GM23338 (cell line): Measurements from ENCODE around the gene AS3MT. TPM values are rescaled to one million over a fixed set of nuclear protein-coding genes. Genes with fewer than 3 reads are reported as not detected.

Experiments used
- CREB1 ChIP-seq: fragments of 250-450 bp; sonication (Bioruptor Pico); IDR thresholded peaks from 2 replicates; pipeline ENCODE4 v1.5.0; 2020; ENCODE audit warnings: low read depth, mild to moderate bottlenecking, moderate library complexity
- CTCF ChIP-seq, 2 experiments: fragments of 200-600 bp in 1 of 2; sonication (generic) in 1 of 2; conservative IDR thresholded peaks; 2 replicates each; pipeline versions ENCODE4 v1.5.1 to v1.6.1; 2016 to 2017; ENCODE audit warnings: antibody characterized with exemption in 2 of 2, low read depth in 2 of 2, mild to moderate bottlenecking in 2 of 2, moderate library complexity in 1 of 2
- ETS1 ChIP-seq: IDR thresholded peaks from 2 replicates; pipeline ENCODE4 v1.6.1; 2016; ENCODE audit warnings: antibody characterized with exemption
- EZH2phosphoT487 ChIP-seq: fragments of 200-600 bp; sonication (generic); IDR thresholded peaks from one replicate; pipeline ENCODE4 v1.8.1; 2018; ENCODE audit warnings: antibody characterized with exemption; ENCODE audit not compliant: unreplicated experiment
- NANOG ChIP-seq: IDR thresholded peaks from 2 replicates; pipeline ENCODE4 v1.6.1; 2016; ENCODE audit warnings: antibody characterized with exemption, borderline replicate concordance
- STAT1 ChIP-seq: IDR thresholded peaks from one replicate; pipeline ENCODE4 v1.6.1; 2016; ENCODE audit warnings: antibody characterized with exemption; ENCODE audit not compliant: unreplicated experiment
- ZNF331 ChIP-seq: fragments of 250-450 bp; sonication (Bioruptor Pico); IDR thresholded peaks from 2 replicates; pipeline ENCODE4 v1.5.0; 2020; ENCODE audit warnings: low read depth, mild to moderate bottlenecking, moderate library complexity
- ZNF462 ChIP-seq: fragments of 250-450 bp; sonication (Bioruptor Pico); IDR thresholded peaks from 2 replicates; pipeline ENCODE4 v1.5.0; 2020; ENCODE audit warnings: mild to moderate bottlenecking, moderate library complexity
- polyA plus RNA-seq: library from polyadenylated mRNA; unstranded; fragments of >200 nt; fragmentation: Nextera tagmentation; extraction: Ambion mirVana; gene quantifications from 2 replicates; pipeline ENCODE4 v1.2.1, GENCODE V29; 2016
- total RNA-seq: library from RNA; depleted of rRNA; stranded (reverse); fragments of >200 nt; shearing (Covaris generic); gene quantifications from 2 replicates; pipeline ENCODE4 v1.2.3, GENCODE V29; 2014

Gene AS3MT
- total and polyA plus RNA-seq, 2 experiments from 2014 or later, result 6.3 to 8.8 TPM

GRCh38 chr10:102919992-102920739 lies 50.9 kb downstream of the AS3MT start (continued):
- TF ChIP-seq ZNF462 (CRISPR knock-in tag) (no peak), CREB1 (CRISPR knock-in tag) (no peak), EZH2phosphoT487 (no peak), CTCF (conservative IDR thresholded peaks at IDR 0.05; ENCODE audit: low read depth in 2 of 2) (no peak), NANOG (no peak), ETS1 (no peak), STAT1 (no peak), ZNF331 (CRISPR knock-in tag) (no peak)
